ENCODE data around the gene NMRK2. TPM values are rescaled to one million over a fixed set of nuclear protein-coding genes. Genes with fewer than 3 reads are reported as not detected.
"Not testable (repeated sequence)": the region's sequence is repeated elsewhere in the genome, so short reads cannot be mapped to it uniquely, and the experiment has no call there.

Gene NMRK2
- total and polyA plus RNA-seq, 4 donors = 0.13 to 1.0 (median 0.26) TPM; not detected in 1

- Histone ChIP-seq H3K9ac (ENCODE audit: insufficient read depth in 1 of 2, low read length in 2 of 2) (no peak overlapping the region), H3K36me3 (ENCODE audit: control insufficient read depth in 4 of 4, insufficient read depth in 4 of 4, low read length in 4 of 4) (peaks cover 0 to 26% (median 3%) of the 10 kb centered on the region in 4 donors), H3K27me3 (ENCODE audit: control insufficient read depth in 3 of 3, insufficient read depth in 3 of 3, low read length in 2 of 3) (no peaks in the 10 kb centered on the region), H3K27ac (ENCODE audit: low read depth in 1 of 2, low read length in 1 of 2) (peak overlapping the region in 1 of 2 donors; percentile 76), H3K9me3 (ENCODE audit: control insufficient read depth in 4 of 4, insufficient read depth in 3 of 4, low read length in 3 of 4) (peaks cover 0 to under 1% (median 0%) of the 10 kb centered on the region in 4 donors), H3K4me1 (ENCODE audit: control insufficient read depth in 5 of 5, insufficient read depth in 5 of 5, low read length in 5 of 5) (peaks cover 0 to 13% (median 0%) of the 10 kb centered on the region in 5 donors), H3K4me3 (no peak overlapping the region)
- TF ChIP-seq CTCF (IDR thresholded peaks at IDR 0.05; ENCODE audit: control extremely low read depth, extremely low read depth) = no peak
- no peak for DNase-seq
- 83 to 93% methylated on average over 12 of the region's 12 CpGs for WGBS, 2 donors
- ATAC-seq (ENCODE audit: insufficient read depth, low FRiP score) = no peak
Measured at GRCh38 chr19:3954107-3954506, 21.2 kb downstream of the NMRK2 start.

- H3K27me3 ChIP-seq (ENCODE audit: control insufficient read depth in 3 of 3, insufficient read depth in 3 of 3, low read length in 2 of 3); H3K9ac ChIP-seq (ENCODE audit: insufficient read depth in 1 of 2, low read length in 2 of 2); H3K9me3 ChIP-seq (ENCODE audit: control insufficient read depth in 4 of 4, insufficient read depth in 3 of 4, low read length in 3 of 4); DNase-seq; H3K4me3 ChIP-seq; ATAC-seq (ENCODE audit: insufficient read depth, low FRiP score): not testable (repeated sequence)
- Histone ChIP-seq H3K4me1 (ENCODE audit: control insufficient read depth in 5 of 5, insufficient read depth in 5 of 5, low read length in 5 of 5) (peaks cover 0 to 15% (median 0%) of the 10 kb centered on the region in 5 donors), H3K27ac (ENCODE audit: low read depth in 1 of 2, low read length in 1 of 2) (peak overlapping the region in 1 of 2 donors; percentile 76), H3K36me3 (ENCODE audit: control insufficient read depth in 4 of 4, insufficient read depth in 4 of 4, low read length in 4 of 4) (peaks cover 3 to 38% (median 8%) of the 10 kb centered on the region in 4 donors)
- WGBS, 2 donors = 85 to 90% methylated on average over 13 of the region's 13 CpGs
Measured at GRCh38 chr19:3955276-3955675, 22.4 kb downstream of the NMRK2 start.

GRCh38 chr19:3955688-3956087 is 22.8 kb downstream of the NMRK2 start:
- 85 to 92% methylated on average over 10 of the region's 10 CpGs for WGBS, 2 donors
- peak overlapping the region in 1 of 2 donors; percentile 76 for H3K27ac ChIP-seq (ENCODE audit: low read depth in 1 of 2, low read length in 1 of 2)
- peaks cover 0 to 2% (median 0%) of the 10 kb centered on the region in 4 donors for H3K9me3 ChIP-seq (ENCODE audit: control insufficient read depth in 4 of 4, insufficient read depth in 3 of 4, low read length in 3 of 4)
- ATAC-seq (ENCODE audit: insufficient read depth, low FRiP score) (no peak), DNase-seq (no peak)
- peaks cover 0 to 15% (median 0%) of the 10 kb centered on the region in 5 donors for H3K4me1 ChIP-seq (ENCODE audit: control insufficient read depth in 5 of 5, insufficient read depth in 5 of 5, low read length in 5 of 5)
- no peak overlapping the region for H3K4me3 ChIP-seq
- TF ChIP-seq CTCF (IDR thresholded peaks at IDR 0.05; ENCODE audit: control extremely low read depth, extremely low read depth) = no peak
- no peaks in the 10 kb centered on the region for H3K27me3 ChIP-seq (ENCODE audit: control insufficient read depth in 3 of 3, insufficient read depth in 3 of 3, low read length in 2 of 3)
- no peak overlapping the region for H3K9ac ChIP-seq (ENCODE audit: insufficient read depth in 1 of 2, low read length in 2 of 2)
- H3K36me3 ChIP-seq (ENCODE audit: control insufficient read depth in 4 of 4, insufficient read depth in 4 of 4, low read length in 4 of 4) = peaks cover 3 to 39% (median 9%) of the 10 kb centered on the region in 4 donors

GRCh38 chr19:3958836-3959765 is 26.2 kb downstream of the NMRK2 start:
- Histone ChIP-seq H3K27me3 (ENCODE audit: control insufficient read depth in 3 of 3, insufficient read depth in 3 of 3, low read length in 2 of 3) (no peaks in the 10 kb centered on the region), H3K27ac (ENCODE audit: low read depth in 1 of 2, low read length in 1 of 2) (no peak overlapping the region), H3K4me3 (no peak overlapping the region), H3K9ac (ENCODE audit: insufficient read depth in 1 of 2, low read length in 2 of 2) (no peak overlapping the region), H3K4me1 (ENCODE audit: control insufficient read depth in 5 of 5, insufficient read depth in 5 of 5, low read length in 5 of 5) (peaks cover 0 to 5% (median 0%) of the 10 kb centered on the region in 5 donors), H3K9me3 (ENCODE audit: control insufficient read depth in 4 of 4, insufficient read depth in 3 of 4, low read length in 3 of 4) (peaks cover 0 to 2% (median 0%) of the 10 kb centered on the region in 4 donors), H3K36me3 (ENCODE audit: control insufficient read depth in 4 of 4, insufficient read depth in 4 of 4, low read length in 4 of 4) (peaks cover 7 to 66% (median 21%) of the 10 kb centered on the region in 4 donors)
- TF ChIP-seq CTCF (IDR thresholded peaks at IDR 0.05; ENCODE audit: control extremely low read depth, extremely low read depth) = no peak
- WGBS, 2 donors = 97% methylated on average over 84 to 86 of the region's 86 CpGs
- DNase-seq = no peak
- ATAC-seq (ENCODE audit: insufficient read depth, low FRiP score) = no peak

All from lung (tissue), 12 donors.